Spleen (tissue), 11 donors: ENCODE results near the gene MDM4. TPM values are rescaled to one million over a fixed set of nuclear protein-coding genes. Genes with fewer than 3 reads are reported as not detected.
A peak's percentile ranks its signal among the peaks of the same experiment; 100 is the strongest.

Source experiments
- DNase-seq: peaks from one replicate; pipeline ENCODE4 v3.0.0-alpha.2; 2020
- H3K27ac ChIP-seq, 8 donors: fragments of 200-600 bp; sonication (generic) in 7 of 8; 1 replicate in 4 of 8; 2 replicates in 4 of 8; pipeline versions ENCODE4 v1.5.0 to v1.8.0; 2016 to 2021; ENCODE audit warnings: inconsistent platforms in 4 of 8, mild to moderate bottlenecking in 4 of 8, moderate library complexity in 1 of 8
- H3K27me3 ChIP-seq, 7 donors: fragments of 200-600 bp; sonication (generic) in 6 of 7; replicated peaks in 1 of 7; 1 replicate in 4 of 7; 2 replicates in 3 of 7; pipeline versions ENCODE4 v1.5.0 to v1.8.0; 2016 to 2021; ENCODE audit warnings: inconsistent platforms in 3 of 7, mild to moderate bottlenecking in 1 of 7
- H3K36me3 ChIP-seq, 6 donors: fragments of 200-600 bp; sonication (generic) in 5 of 6; 1 replicate in 4 of 6; 2 replicates in 2 of 6; pipeline versions ENCODE4 v1.5.0 to v1.8.0; 2016 to 2021; ENCODE audit warnings: inconsistent platforms in 2 of 6
- H3K4me1 ChIP-seq, 6 donors: fragments of 200-600 bp; sonication (generic) in 5 of 6; 1 replicate in 3 of 6; 2 replicates in 3 of 6; pipeline versions ENCODE4 v1.5.0 to v1.8.0; 2016 to 2021; ENCODE audit warnings: inconsistent platforms in 3 of 6
- H3K4me3 ChIP-seq, 8 donors: fragments of 200-600 bp; sonication (generic) in 7 of 8; 1 replicate in 4 of 8; 2 replicates in 4 of 8; pipeline versions ENCODE4 v1.5.0 to v1.8.0; 2016 to 2021; ENCODE audit warnings: inconsistent platforms in 4 of 8, mild to moderate bottlenecking in 4 of 8, moderate library complexity in 2 of 8
- H3K9me3 ChIP-seq, 8 donors: fragments of 200-600 bp; sonication (generic) in 7 of 8; 1 replicate in 4 of 8; 2 replicates in 4 of 8; pipeline versions ENCODE4 v1.5.0 to v1.8.0; 2016 to 2021; ENCODE audit warnings: inconsistent platforms in 4 of 8
- POLR2A ChIP-seq, 3 donors: fragments of 450-650 bp; IDR thresholded peaks; one replicate each; pipeline ENCODE4 v1.5.1; 2017; ENCODE audit warnings: antibody characterized with exemption in 3 of 3, mild to moderate bottlenecking in 1 of 3
- POLR2AphosphoS5 ChIP-seq, 3 donors: sonication (generic); formaldehyde crosslinking; IDR thresholded peaks; one replicate each; pipeline ENCODE4 v1.5.1; 2017; ENCODE audit warnings: antibody characterized with exemption in 3 of 3
- WGBS, 5 donors: extraction: QIAGEN DNeasy Blood & Tissue Kit in 3 of 5; methylation state at CpG; one replicate each; pipeline versions ENCODE4 v1.1.5 to v1.1.7; 2013 to 2018; 5-methylcytosine and 5-hydroxymethylcytosine counted together
- intact Hi-C: fragments of 100-400 bp; cut with DNase I; formaldehyde crosslinking; loops from one replicate; pipeline ENCODE4 v1.15.0; 2023; ENCODE audit warnings: low total_unique reads
- polyA plus RNA-seq, 3 donors: library from polyadenylated mRNA; stranded (reverse); fragments of 200-250 nt; gene quantifications; one replicate each; pipeline ENCODE4 v1.2.1, GENCODE V29; 2013
- total RNA-seq, 7 donors: library from RNA; depleted of rRNA in 3 of 7; stranded (reverse); fragments of >200 nt in 3 of 7; fragmentation: NEBNext Ultra II Directional in 4 of 7; extraction: Animal tissue kit (Norgen Biotek cat#: 25700) in 4 of 7; gene quantifications; one replicate each; pipeline versions ENCODE4 v1.1.0 to v1.2.1, GENCODE V29; 2016 to 2021
- TF ChIP-seq, protein P1 (sequence below), 11 experiments: fragments of 200-600 bp in 7 of 11; fragments of 450-650 bp in 4 of 11; sonication (generic) in 4 of 11; IDR thresholded peaks in 8 of 11; conservative IDR thresholded peaks in 3 of 11; 1 replicate in 7 of 11; 2 replicates in 4 of 11; pipeline versions ENCODE4 v1.4.0 to v1.8.0; 2016 to 2021; ENCODE audit warnings: antibody characterized with exemption in 11 of 11, inconsistent platforms in 4 of 11, mild to moderate bottlenecking in 1 of 11
- donor health status: healthy with polysubstance abuse.
- donor health status: DM: no; HTN: no; CAD: no; lungs with moderate emphysema.
- donor health status: DM: no; HTN: no; CAD: no.
- donor health status: Bipolar disorder and iron deficiency.
- donor health status: healthy.
- donor health status: DM: no; HTN: no; CAD: no.
- donor health status: DM: yes; HTN: yes; CAD: no.

The MDM4 gene
- total and polyA plus RNA-seq, 10 donors = 10.6 to 192 (median 157) TPM

DNA sequence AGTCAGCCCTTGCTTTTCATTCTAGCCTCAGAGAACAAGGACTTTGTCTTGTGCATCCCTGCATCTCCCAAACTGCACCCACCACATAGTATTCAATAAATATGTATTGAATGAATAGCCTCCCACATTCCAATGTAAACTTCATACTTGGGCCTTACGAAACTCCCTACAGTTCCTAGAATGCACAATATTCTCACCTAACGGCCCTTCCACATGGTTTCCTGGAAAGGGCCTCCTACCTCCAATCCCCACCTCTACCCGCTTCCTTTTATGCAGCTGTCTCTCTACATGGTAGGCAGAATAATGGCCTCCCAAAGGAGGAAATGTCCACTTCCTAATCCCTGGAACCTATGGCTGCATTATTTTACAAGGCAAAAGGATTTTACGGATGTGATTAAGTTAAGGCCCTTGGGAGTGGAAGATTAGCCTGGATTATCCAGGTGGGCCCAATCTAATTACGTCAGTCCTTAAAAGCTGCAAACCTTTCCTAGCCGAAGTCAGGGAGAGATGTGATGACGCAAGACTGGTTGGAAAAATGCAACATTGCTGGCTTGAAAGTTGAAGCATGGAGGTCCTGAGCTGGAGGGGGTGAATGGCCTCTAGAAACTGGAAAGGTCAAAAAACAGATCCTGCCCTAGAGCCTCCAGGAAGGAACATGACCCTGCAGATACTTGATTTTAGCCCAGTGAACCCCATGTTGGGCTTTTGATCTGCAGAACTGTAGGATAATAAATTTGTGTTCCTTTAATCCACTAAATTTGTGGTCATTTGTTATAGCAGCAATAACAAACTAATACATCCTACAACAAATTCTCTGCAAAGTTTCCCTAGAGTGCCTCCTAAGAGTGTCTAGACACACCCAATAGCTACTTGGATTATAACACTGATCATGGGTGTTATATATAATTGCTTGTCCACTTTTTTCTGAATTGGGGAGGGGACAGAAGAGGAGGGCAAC, 16.4 kb upstream of the MDM4 start:
- H3K4me1 ChIP-seq = peaks cover 6 to 71% (median 33%) of the 10 kb centered on the region in 6 donors
- no peaks in the 10 kb centered on the region for H3K27me3 ChIP-seq
- H3K4me3 ChIP-seq = no peak overlapping the region
- WGBS, 5 donors = 84 to 89% (median 86%) methylated on average over 7 of the region's 7 CpGs
- intact Hi-C loops = no loop called here
- no peak for DNase-seq
- no peaks in the 10 kb centered on the region for H3K36me3 ChIP-seq
- TF ChIP-seq, protein P1, sequence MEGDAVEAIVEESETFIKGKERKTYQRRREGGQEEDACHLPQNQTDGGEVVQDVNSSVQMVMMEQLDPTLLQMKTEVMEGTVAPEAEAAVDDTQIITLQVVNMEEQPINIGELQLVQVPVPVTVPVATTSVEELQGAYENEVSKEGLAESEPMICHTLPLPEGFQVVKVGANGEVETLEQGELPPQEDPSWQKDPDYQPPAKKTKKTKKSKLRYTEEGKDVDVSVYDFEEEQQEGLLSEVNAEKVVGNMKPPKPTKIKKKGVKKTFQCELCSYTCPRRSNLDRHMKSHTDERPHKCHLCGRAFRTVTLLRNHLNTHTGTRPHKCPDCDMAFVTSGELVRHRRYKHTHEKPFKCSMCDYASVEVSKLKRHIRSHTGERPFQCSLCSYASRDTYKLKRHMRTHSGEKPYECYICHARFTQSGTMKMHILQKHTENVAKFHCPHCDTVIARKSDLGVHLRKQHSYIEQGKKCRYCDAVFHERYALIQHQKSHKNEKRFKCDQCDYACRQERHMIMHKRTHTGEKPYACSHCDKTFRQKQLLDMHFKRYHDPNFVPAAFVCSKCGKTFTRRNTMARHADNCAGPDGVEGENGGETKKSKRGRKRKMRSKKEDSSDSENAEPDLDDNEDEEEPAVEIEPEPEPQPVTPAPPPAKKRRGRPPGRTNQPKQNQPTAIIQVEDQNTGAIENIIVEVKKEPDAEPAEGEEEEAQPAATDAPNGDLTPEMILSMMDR (IDR thresholded peaks at IDR 0.05 in 8 of 11, conservative IDR thresholded peaks at IDR 0.05 in 3 of 11) = no peak
- TF ChIP-seq POLR2A (IDR thresholded peaks at IDR 0.05) = no peak
- no peak for TF ChIP-seq POLR2AphosphoS5 (IDR thresholded peaks at IDR 0.05)
- peaks cover 0 to 5% (median 0%) of the 10 kb centered on the region in 8 donors for H3K9me3 ChIP-seq
- H3K27ac ChIP-seq = no peak overlapping the region

DNA sequence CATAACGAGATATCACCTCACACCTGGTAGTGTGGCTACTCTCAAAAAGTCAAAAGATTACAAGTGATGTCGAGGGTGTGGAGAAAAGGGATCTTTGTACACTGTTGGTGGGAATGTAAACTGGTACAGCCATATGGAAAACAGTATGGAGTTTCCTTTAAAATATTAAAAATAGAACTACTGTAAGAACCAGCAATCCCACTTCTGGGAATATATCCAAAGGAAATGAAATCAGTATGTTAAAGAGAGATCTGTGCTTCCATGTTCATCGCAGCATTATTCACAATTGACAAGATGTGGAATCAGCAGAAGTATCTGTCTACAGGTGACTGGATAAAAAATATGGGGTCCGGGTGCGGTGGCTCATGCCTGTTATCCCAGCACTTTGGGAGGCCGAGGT, 14.0 kb upstream of the MDM4 start:
- TF ChIP-seq, protein P1 (IDR thresholded peaks at IDR 0.05 in 8 of 11, conservative IDR thresholded peaks at IDR 0.05 in 3 of 11) = no peak
- TF ChIP-seq POLR2A (IDR thresholded peaks at IDR 0.05) (no peak), POLR2AphosphoS5 (IDR thresholded peaks at IDR 0.05) (no peak)
- WGBS, 5 donors = 78 to 93% (median 89%) methylated on average over 6 of the region's 6 CpGs
- intact Hi-C loops = loop anchor here (2.0 kb wide), 1 partner anchor 55 kb away; no protein-coding TSS in a partner anchor
- Histone ChIP-seq H3K9me3 (peaks cover 0 to 5% (median 0%) of the 10 kb centered on the region in 8 donors), H3K4me3 (no peak overlapping the region), H3K27me3 (no peaks in the 10 kb centered on the region), H3K4me1 (peaks cover 10 to 70% (median 28%) of the 10 kb centered on the region in 6 donors), H3K27ac (no peak overlapping the region), H3K36me3 (no peaks in the 10 kb centered on the region)
- no peak for DNase-seq

DNA sequence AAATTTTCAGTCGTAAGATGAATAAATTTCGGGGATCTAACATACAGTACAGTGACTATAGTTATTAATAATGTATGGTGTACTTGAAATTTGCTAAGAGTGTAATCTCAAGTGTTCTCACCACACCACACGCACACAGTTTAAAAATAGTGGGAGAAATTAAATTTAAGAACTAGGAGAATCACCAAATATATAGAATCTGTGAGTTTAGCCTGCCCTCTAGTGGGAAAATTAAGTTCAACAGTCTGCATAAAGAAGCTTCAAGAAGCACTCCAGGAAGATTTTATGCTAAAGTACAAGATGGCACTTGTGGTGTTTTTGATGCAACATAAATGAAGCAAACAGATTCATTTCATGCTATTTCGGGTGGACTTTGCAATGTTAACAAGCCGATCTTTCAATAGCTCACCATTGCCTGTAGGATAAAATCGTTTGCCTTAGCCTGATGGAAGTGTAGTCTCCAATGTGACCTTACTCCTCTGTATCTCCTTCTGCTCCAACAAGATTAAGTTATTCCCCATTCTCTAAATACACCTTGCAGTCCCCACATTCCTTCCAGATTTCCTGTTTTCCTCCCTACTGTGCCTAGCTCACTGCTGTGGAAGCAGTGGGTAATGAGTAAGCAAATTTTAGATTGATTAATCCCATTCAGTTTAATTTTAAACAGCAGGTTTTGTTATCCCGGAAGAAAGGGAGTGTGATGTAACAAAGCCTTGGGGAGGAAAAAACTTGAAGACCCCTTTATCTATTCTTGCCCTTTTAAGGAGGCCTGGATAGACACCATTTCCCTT, 12.9 kb upstream of the MDM4 start:
- Histone ChIP-seq H3K4me3 (no peak overlapping the region), H3K27me3 (no peaks in the 10 kb centered on the region), H3K36me3 (no peaks in the 10 kb centered on the region), H3K9me3 (peaks cover 0 to 5% (median 0%) of the 10 kb centered on the region in 8 donors), H3K4me1 (peaks cover 10 to 70% (median 33%) of the 10 kb centered on the region in 6 donors), H3K27ac (peak overlapping the region in 1 of 8 donors; percentile 11)
- no peak for DNase-seq
- intact Hi-C loops = loop anchor here (2.0 kb wide), 1 partner anchor 57 kb away; no protein-coding TSS in a partner anchor
- TF ChIP-seq POLR2A (IDR thresholded peaks at IDR 0.05) = no peak
- TF ChIP-seq, protein P1 (IDR thresholded peaks at IDR 0.05 in 8 of 11, conservative IDR thresholded peaks at IDR 0.05 in 3 of 11) = peak; percentile 77 to 90 (median 84)
- 21 to 25% (median 23%) methylated on average over 7 of the region's 7 CpGs for WGBS, 5 donors
